HG03025 (cell line): ENCODE data around the gene SH3RF3.

Source experiments
- ATAC-seq: cut with Tn5 transposase; IDR thresholded peaks from one replicate; pipeline ENCODE4 v1.9.1; 2021; ENCODE audit warnings: mild to moderate bottlenecking, moderate library complexity; ENCODE audit not compliant: unreplicated experiment, low FRiP score

The SH3RF3 gene

GRCh38 chr2:109295070-109295780 is 166.2 kb downstream of the SH3RF3 start:
- ATAC-seq = no peak

DNA sequence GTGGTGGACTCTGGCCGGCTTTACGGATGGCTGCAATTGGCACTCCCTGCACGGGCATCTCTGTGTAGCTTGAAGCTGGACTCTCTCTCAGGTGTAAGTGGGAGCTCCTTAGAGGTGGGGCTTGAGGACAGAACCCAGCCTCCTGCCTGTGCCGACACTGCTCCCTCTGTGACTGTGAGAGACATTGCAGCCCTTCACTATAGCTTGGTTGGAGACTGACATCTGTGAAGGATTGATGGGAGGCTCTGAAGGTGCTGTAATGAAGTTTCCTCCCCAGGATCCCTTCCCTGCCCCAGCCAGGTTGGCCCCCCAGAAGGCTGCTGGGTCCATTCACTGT is 166.7 kb downstream of the SH3RF3 start:
- no peak for ATAC-seq

- ATAC-seq = no peak
Measured at GRCh38 chr2:109297566-109298490, 168.8 kb downstream of the SH3RF3 start.

DNA sequence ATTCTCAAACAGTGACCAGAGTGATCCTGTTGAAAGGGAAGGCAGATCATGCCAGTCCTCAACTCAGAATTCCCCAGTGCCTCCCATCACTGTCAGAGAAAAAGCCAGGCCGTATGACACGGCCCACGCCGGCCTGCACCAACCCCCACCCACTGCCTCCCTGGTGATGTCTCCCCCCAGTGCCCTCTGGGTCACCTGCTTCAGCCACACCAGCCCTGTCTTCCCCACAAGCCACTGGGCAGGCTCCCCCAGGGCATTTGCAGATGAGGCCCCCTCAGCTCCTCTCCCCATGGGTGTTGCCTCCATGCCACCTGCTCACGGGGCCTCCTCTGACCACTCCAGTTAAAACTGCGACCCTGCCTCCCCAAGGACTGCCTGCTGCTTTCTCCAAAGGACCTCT is 169.8 kb downstream of the SH3RF3 start:
- ATAC-seq = no peak

- no peak for ATAC-seq
Measured at GRCh38 chr2:109299536-109299935, 170.5 kb downstream of the SH3RF3 start.

GRCh38 chr2:109300582-109300981 is 171.6 kb downstream of the SH3RF3 start:
- no peak for ATAC-seq

DNA sequence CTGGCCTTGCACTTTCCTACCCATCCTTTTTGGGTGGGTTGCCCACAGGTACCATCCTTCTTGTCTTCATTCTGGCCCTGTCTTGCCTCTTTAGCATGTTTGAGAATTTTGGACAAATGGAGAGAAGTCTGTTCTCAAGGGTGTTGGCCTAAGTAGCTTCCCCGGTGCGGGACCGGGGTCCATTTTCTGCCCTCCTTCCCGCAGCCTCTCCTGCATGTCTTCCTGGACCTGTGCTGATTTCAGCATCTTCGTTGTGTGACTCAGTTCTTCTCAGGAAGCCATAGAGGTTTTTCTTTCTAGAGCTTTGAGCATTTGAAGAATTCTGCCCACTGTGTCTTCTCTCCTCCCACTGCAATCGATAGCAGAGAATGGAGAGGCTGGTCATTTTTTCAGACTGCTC is 172.7 kb downstream of the SH3RF3 start:
- no peak for ATAC-seq

GRCh38 chr2:109302319-109302718 is 173.3 kb downstream of the SH3RF3 start:
- ATAC-seq = no peak

DNA sequence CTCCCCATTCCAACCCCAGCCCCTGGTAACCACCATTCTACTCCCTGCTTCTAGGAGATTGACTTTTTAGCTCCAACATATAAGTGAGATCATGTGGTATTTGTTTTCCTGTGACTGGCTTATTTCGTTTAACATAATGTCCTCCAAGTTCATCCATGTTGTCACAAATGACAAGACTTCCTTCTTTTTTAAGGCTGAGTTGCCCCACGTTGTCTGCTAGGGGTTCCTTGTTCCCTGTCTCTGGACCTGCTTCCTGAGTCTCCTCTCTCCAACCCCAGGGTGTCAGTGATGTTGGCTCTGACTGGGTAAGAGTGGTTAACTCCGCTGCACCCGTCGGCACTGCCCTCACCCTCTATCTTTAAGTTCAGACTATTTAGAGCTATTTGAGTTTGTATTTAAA is 175.2 kb downstream of the SH3RF3 start:
- ATAC-seq = no peak

DNA sequence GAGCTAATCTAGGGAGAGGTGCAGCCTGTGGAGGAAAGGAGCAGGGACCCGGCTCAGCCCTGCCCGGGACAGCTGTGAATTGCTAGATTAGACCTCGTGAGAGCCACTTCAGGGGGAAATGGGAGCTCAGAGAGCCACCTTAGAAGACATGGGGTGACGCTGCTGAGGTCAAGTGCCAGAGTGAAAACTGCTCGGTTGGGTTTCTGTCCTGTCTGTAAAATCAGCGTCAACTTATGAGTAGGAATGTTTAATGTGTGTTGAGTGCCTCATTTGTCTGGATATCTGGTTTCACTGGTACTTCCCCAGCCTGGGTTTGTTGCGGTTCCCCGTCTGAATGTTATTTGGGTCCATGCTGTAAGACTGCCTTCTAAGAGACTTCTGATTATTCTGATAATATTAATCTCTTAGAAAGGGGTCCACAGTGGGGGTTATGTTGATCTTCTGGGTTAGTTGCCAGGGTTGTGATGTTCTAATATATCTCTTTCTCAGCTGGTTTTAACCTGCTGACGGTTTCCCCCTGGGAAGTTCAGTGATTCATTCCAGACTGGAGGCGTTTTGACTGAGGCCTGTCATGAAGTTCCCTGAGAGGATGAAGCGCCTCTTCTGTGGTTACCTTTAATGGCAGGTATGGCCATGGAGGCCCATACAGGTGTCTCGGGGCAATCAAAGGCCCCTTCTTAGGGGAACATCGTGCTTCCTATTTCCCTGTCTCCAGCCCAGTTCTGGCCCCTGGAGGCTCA is 175.9 kb downstream of the SH3RF3 start:
- ATAC-seq = no peak

DNA sequence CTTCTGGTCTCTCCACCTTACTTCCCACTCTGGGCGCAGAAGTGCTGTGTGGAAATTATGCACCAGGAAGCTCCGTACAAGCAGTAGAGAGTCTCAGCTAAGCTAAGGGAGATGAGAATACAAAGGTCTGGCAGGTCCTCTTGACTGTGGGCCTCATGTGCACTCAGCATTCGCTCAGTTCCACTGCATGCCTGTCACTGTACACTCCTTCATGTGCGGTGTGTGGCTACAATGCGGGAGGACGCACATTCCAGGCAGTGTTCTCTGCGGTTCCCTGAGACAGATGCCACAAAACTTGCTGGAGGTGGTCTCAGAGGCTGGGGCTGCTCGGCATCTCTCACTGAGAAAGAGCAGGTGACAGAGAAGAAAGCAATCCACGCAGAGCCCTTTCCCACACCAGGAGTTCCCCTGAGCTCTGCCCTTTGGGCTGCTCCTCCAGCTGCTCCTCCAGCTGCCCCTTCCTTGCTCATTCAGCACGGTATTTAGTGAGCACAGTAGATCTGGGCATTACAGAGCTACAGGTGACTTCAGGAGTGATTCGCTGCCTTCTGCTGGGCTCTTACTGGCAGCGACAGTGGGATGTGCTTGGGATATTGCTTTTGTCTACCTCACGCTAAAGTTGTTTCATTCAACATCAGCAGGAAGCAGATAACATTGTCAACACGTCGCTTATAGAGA is 176.6 kb downstream of the SH3RF3 start:
- no peak for ATAC-seq

DNA sequence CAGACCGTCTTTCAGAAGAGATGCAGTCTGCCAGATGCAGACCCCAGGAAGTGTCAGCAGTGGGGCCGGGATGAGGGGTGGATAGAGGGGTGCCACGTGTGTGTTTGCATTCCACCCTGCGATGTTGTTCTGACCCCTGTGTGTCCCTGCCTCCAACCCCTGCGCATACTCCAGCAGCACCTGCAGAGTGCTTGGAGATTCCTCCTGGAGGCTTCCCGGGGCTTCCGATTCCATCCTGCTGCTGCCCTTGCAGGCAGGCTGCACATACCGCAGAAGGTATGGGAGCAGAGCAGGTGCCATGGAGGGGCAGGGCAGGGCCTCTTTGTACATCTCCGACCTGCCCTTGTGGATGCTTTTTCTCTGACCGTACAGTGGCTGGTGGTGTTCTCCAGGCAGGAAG is 177.2 kb downstream of the SH3RF3 start:
- no peak for ATAC-seq

- no peak for ATAC-seq
Measured at GRCh38 chr2:109311771-109312170, 182.8 kb downstream of the SH3RF3 start.

DNA sequence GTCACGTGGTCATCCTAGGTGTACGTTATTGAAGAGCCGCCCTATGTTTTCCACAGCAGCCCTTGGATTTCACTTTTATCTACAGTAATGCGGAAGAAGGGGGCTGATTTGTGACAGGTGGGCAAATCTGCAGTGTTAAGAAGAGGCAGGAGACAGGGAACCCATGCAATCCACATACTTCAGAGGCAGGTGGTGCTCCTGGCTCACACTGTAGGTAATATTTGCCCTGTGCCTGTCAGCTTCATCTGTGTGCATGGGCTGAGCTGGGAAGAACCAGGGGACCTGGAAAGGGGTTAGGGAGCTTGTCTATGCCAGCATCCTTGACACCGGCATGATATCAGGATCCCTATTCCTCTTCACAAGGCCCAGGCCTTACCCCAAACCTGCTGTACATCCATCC is 183.9 kb downstream of the SH3RF3 start:
- no peak for ATAC-seq

- no peak for ATAC-seq
Measured at GRCh38 chr2:109313343-109313742, 184.3 kb downstream of the SH3RF3 start.

DNA sequence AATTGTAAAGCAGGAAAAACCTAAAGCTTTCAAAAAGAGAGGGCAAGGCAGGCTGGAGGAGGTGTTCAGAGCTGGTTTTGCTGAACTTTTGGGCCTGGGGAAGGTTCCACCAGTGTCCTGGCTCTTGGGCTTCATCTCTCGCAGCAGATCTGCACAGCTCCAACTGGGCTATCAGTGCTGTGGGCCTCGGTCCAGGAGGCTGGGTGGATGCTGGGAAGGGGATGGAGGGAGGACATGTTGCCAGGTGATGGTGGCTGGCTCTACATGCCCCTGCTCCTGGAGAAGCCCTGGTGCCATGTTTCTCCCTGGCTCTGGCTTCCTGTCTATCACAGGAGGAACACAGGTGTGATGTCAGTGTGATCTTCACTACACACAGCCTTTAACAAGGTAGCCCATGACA is 187.1 kb downstream of the SH3RF3 start:
- no peak for ATAC-seq

DNA sequence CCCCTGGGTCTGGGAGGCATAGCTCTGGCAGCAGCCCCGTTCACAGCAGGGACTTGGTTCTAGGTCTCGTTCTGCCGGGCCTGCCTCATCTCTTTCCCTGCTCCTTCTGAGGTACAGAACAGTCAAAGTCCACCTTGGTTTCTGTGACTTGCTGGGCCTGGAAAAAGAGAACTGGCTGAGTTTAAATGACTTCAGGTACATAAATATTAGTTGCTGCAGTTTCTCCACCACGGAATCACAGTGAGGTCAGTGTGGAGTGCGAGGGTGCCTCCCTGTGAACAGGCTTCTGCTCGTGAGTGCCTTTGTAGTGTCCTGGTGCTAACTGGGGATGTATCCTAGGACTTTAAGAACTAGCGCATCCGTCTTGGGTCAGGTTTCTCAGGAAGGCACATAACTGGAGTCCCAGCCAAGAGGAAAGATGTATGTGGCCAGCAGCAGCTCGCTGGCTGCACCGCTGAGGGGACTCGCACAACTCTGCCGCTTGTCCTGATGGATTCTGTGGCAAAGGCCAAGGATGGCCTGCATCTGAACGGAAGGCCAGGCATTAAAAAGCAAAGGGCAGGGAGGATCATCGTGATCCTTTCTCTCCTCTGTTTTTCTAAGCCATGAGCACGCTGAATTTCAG is 188.6 kb downstream of the SH3RF3 start:
- ATAC-seq = no peak

GRCh38 chr2:109318150-109318948 is 189.3 kb downstream of the SH3RF3 start:
- no peak for ATAC-seq

DNA sequence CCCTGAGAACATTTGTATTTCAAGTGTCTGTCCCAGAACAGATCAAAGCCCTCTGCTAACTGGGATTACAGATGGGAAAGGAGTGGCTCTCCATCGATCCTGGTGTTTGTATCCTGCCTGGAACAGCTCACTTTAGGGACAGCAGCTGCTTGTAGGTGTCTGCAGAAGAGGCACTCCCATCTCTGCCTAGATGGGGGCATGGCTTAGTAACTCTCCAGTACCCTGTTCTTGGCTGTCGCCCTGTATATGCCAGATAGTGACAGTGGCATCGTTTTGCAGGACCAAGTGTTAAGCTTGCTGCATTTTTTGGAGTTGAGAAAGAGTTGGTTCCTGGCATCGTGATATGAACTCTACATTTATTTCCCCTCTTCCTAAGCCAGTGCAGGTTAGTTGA is 189.9 kb downstream of the SH3RF3 start:
- ATAC-seq = no peak
